Activated CD8-positive, alpha-beta memory T cell treated with anti-CD3 and anti-CD28 coated beads, Interleukin-2, amount 50 U/mL, for 1 hour (primary cell): ENCODE results near the gene ZNF234.
"Not testable (repeated sequence)": the region's sequence is repeated elsewhere in the genome, so short reads cannot be mapped to it uniquely, and the experiment has no call there.

Source experiments
- DNase-seq: peaks from one replicate; pipeline ENCODE4 v3.0.0-alpha.2; 2020; ENCODE audit errors: extremely low read depth

The ZNF234 gene

GRCh38 chr19:44141191-44142058 is at the start of gene ZNF234:
ZNF234 (plus strand) TSS chr19:44141554; CDS start chr19:44144633, 3,079 bp downstream.
- peak; percentile 43 for DNase-seq

GRCh38 chr19:44092108-44092507 is 49.2 kb upstream of the ZNF234 start:
- DNase-seq: no peak

GRCh38 chr19:44093931-44094765 is 47.2 kb upstream of the ZNF234 start, which contains the start of gene ZNF224:
ZNF224 (plus strand) TSS chr19:44094361; CDS start chr19:44097874, 3,513 bp downstream.
- DNase-seq: peak; percentile 56

- DNase-seq: no peak
Measured at GRCh38 chr19:44107751-44108150, 33.6 kb upstream of the ZNF234 start.

- DNase-seq: no peak
Measured at GRCh38 chr19:44109458-44109857, 31.9 kb upstream of the ZNF234 start.

GRCh38 chr19:44111910-44112463 is 29.4 kb upstream of the ZNF234 start:
- no peak for DNase-seq

- DNase-seq: no peak
Measured at GRCh38 chr19:44112802-44113137, 28.6 kb upstream of the ZNF234 start.

- DNase-seq: peak; percentile 49
Measured at GRCh38 chr19:44113138-44113783, 28.1 kb upstream of the ZNF234 start, which contains the start of gene ZNF225. ZNF225 (plus strand) TSS chr19:44113399; CDS start chr19:44115828, 2,429 bp downstream.

GRCh38 chr19:44113784-44114390 is 27.5 kb upstream of the ZNF234 start:
- no peak for DNase-seq

GRCh38 chr19:44121162-44121561 is 20.2 kb upstream of the ZNF234 start:
- not testable (repeated sequence) for DNase-seq

GRCh38 chr19:44131955-44132354 is 9.4 kb upstream of the ZNF234 start:
- no peak for DNase-seq

- no peak for DNase-seq
Measured at GRCh38 chr19:44142059-44142433, 692 bp downstream of the ZNF234 start.

- no peak for DNase-seq
Measured at GRCh38 chr19:44149776-44150175, 8.4 kb downstream of the ZNF234 start.

- DNase-seq: no peak
Measured at GRCh38 chr19:44151491-44151890, 10.1 kb downstream of the ZNF234 start.

- no peak for DNase-seq
Measured at GRCh38 chr19:44156475-44156874, 15.1 kb downstream of the ZNF234 start.

GRCh38 chr19:44163789-44164188 is 22.4 kb downstream of the ZNF234 start:
- DNase-seq: no peak

GRCh38 chr19:44164327-44164672 is 22.9 kb downstream of the ZNF234 start:
- no peak for DNase-seq

- peak; percentile 68 for DNase-seq
Measured at GRCh38 chr19:44164673-44165512, 23.5 kb downstream of the ZNF234 start, which contains the start of gene ZNF226. ZNF226 (plus strand) TSS chr19:44165100; CDS start chr19:44170081, 4,981 bp downstream.

- not testable (repeated sequence) for DNase-seq
Measured at GRCh38 chr19:44170660-44171059, 29.3 kb downstream of the ZNF234 start.

- no peak for DNase-seq
Measured at GRCh38 chr19:44176590-44176989, 35.2 kb downstream of the ZNF234 start.
